Astrocyte (in vitro differentiated cells and primary cell): ENCODE data around the gene ZBTB1. TPM values are rescaled to one million over a fixed set of nuclear protein-coding genes. Genes with fewer than 3 reads are reported as not detected.
"Not testable (repeated sequence)": the region's sequence is repeated elsewhere in the genome, so short reads cannot be mapped to it uniquely, and the experiment has no call there.

Experiments used
- DNase-seq: peaks from one replicate; pipeline ENCODE4 v3.0.0-alpha.2; 2010; ENCODE audit warnings: low read depth
- FAIRE-seq: peaks from 2 replicates; lab custom pipeline; 2011; peaks lifted over from hg19 to GRCh38; lab: Jason Lieb, UNC
- H2AFZ ChIP-seq: 2 replicates; pipeline ENCODE4 v1.6.0; 2012; ENCODE audit warnings: low read depth, low read length, inconsistent platforms
- H3K27ac ChIP-seq: 2 replicates; pipeline ENCODE4 v1.5.1; 2011; ENCODE audit warnings: low read depth, low read length, inconsistent platforms
- H3K27me3 ChIP-seq: 2 replicates; pipeline ENCODE4 v1.6.0; 2011; ENCODE audit warnings: low read length, inconsistent platforms; ENCODE audit not compliant: insufficient read depth
- H3K36me3 ChIP-seq: 2 replicates; pipeline ENCODE4 v1.5.1; 2011; ENCODE audit warnings: low read length, inconsistent platforms; ENCODE audit not compliant: insufficient read depth
- H3K4me1 ChIP-seq: 2 replicates; pipeline ENCODE4 v1.5.1; 2011; ENCODE audit warnings: low read length, inconsistent platforms; ENCODE audit not compliant: insufficient read depth
- H3K4me2 ChIP-seq: 2 replicates; pipeline ENCODE4 v1.6.0; 2012; ENCODE audit warnings: low read length, inconsistent platforms
- H3K4me3 ChIP-seq: 2 replicates; pipeline ENCODE4 v1.5.1; 2011; ENCODE audit warnings: low read depth, mild to moderate bottlenecking, low read length, inconsistent platforms; ENCODE audit not compliant: insufficient read depth
- H3K79me2 ChIP-seq: 2 replicates; pipeline ENCODE4 v1.6.0; 2012; ENCODE audit warnings: mild to moderate bottlenecking, low read length, inconsistent platforms; ENCODE audit not compliant: insufficient read depth
- H3K9ac ChIP-seq: 2 replicates; pipeline ENCODE4 v1.6.0; 2012; ENCODE audit warnings: mild to moderate bottlenecking, low read length, inconsistent platforms
- H3K9me3 ChIP-seq: 2 replicates; pipeline ENCODE4 v1.5.1; 2012; ENCODE audit warnings: low read depth, mild to moderate bottlenecking, low read length, inconsistent platforms; ENCODE audit not compliant: insufficient read depth
- H4K20me1 ChIP-seq: 2 replicates; pipeline ENCODE4 v1.6.0; 2012; ENCODE audit warnings: low read length, inconsistent platforms; ENCODE audit not compliant: insufficient read depth
- H3K27ac Mint-ChIP-seq: one replicate; pipeline ENCODE4 v1.8.0; 2021; ENCODE audit warnings: mild to moderate bottlenecking, mixed read lengths; ENCODE audit not compliant: unreplicated experiment
- H3K27me3 Mint-ChIP-seq: one replicate; pipeline ENCODE4 v1.8.0; 2021; ENCODE audit warnings: low read depth, mixed read lengths; ENCODE audit not compliant: unreplicated experiment
- H3K36me3 Mint-ChIP-seq: one replicate; pipeline ENCODE4 v1.8.0; 2021; ENCODE audit warnings: low read depth, mixed read lengths; ENCODE audit not compliant: unreplicated experiment
- H3K4me1 Mint-ChIP-seq: one replicate; pipeline ENCODE4 v1.8.0; 2021; ENCODE audit warnings: low read depth, mixed read lengths; ENCODE audit not compliant: unreplicated experiment
- H3K4me3 Mint-ChIP-seq: one replicate; pipeline ENCODE4 v1.8.0; 2021; ENCODE audit warnings: mild to moderate bottlenecking, moderate library complexity, mixed read lengths; ENCODE audit not compliant: unreplicated experiment
- H3K9me3 Mint-ChIP-seq: one replicate; pipeline ENCODE4 v1.8.0; 2021; ENCODE audit warnings: mild to moderate bottlenecking, mixed read lengths; ENCODE audit not compliant: unreplicated experiment
- EZH2 ChIP-seq: IDR thresholded peaks from 2 replicates; pipeline ENCODE4 v1.6.1; 2012; ENCODE audit warnings: mild to moderate bottlenecking, low read length, inconsistent platforms; ENCODE audit not compliant: insufficient read depth
- total RNA-seq: library from RNA; stranded (reverse); gene quantifications from 2 replicates; pipeline ENCODE4 v1.2.1, GENCODE V29; 2021
- TF ChIP-seq, protein P1 (sequence below): IDR thresholded peaks from 2 replicates; pipeline ENCODE4 v1.5.1; 2011; ENCODE audit warnings: low read depth, mild to moderate bottlenecking, inconsistent platforms, low read length, moderate library complexity; ENCODE audit not compliant: insufficient read depth

ZBTB1 gene
- total RNA-seq, 1 donor from 2014 or later = 43.0 TPM

DNA sequence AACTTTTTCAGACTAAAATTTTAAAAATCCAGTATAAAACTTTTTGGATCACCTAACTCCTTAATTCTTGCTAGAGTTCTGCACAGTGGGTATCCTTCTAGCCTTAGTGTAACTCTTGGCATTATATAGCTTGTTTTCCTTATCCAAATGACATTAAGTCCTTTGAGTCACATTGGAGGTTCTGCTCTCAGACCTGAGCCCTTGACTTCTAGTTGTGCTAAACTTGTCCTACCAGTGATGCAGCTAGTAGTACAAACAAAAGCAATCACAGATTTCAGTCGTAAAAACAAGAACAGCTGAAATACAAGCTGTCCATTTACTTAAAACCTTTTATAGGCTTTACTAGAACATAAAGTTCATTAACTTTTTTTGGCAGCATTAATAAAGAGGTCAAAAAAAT is 10.5 kb downstream of the ZBTB1 start:
- peaks cover 2% of the 10 kb centered on the region for H3K36me3 Mint-ChIP-seq
- H3K27me3 ChIP-seq = no peaks in the 10 kb centered on the region
- FAIRE-seq (no peak), DNase-seq (no peak)
- H2AFZ ChIP-seq = no peak overlapping the region
- H3K9me3 ChIP-seq = no peaks in the 10 kb centered on the region
- no peak overlapping the region for H3K9ac ChIP-seq
- no peak overlapping the region for H3K4me2 ChIP-seq
- no peak overlapping the region for H3K4me3 ChIP-seq
- H3K4me1 Mint-ChIP-seq = peaks cover 22% of the 10 kb centered on the region
- H3K27me3 Mint-ChIP-seq = no peaks in the 10 kb centered on the region
- no peak for TF ChIP-seq EZH2
- TF ChIP-seq, protein P1, sequence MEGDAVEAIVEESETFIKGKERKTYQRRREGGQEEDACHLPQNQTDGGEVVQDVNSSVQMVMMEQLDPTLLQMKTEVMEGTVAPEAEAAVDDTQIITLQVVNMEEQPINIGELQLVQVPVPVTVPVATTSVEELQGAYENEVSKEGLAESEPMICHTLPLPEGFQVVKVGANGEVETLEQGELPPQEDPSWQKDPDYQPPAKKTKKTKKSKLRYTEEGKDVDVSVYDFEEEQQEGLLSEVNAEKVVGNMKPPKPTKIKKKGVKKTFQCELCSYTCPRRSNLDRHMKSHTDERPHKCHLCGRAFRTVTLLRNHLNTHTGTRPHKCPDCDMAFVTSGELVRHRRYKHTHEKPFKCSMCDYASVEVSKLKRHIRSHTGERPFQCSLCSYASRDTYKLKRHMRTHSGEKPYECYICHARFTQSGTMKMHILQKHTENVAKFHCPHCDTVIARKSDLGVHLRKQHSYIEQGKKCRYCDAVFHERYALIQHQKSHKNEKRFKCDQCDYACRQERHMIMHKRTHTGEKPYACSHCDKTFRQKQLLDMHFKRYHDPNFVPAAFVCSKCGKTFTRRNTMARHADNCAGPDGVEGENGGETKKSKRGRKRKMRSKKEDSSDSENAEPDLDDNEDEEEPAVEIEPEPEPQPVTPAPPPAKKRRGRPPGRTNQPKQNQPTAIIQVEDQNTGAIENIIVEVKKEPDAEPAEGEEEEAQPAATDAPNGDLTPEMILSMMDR = no peak
- peaks cover 5% of the 10 kb centered on the region for H3K36me3 ChIP-seq
- H3K4me1 ChIP-seq = no peaks in the 10 kb centered on the region
- H3K4me3 Mint-ChIP-seq = no peak overlapping the region
- H3K27ac ChIP-seq = no peak overlapping the region
- peaks cover 98% of the 10 kb centered on the region for H3K79me2 ChIP-seq
- peaks cover 89% of the 10 kb centered on the region for H4K20me1 ChIP-seq
- H3K9me3 Mint-ChIP-seq = no peaks in the 10 kb centered on the region
- H3K27ac Mint-ChIP-seq = no peak overlapping the region

DNA sequence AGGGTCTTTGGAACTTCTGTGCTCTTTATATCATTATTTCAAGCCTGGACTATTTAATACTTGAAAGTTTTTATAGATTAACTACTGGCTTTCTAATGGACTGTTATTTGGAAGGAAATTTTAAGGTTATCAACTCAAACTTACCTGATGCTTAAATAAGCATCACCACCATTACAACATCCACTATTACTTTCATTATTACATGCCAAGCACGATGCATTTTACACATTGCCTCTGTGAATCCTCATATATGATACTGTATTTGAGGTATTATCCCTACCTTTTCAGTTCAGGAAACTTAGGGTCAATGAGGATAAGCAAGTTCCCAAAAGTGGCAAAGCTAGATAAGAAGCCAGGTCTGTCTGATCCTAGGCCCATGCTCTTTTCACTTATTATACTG is 12.4 kb downstream of the ZBTB1 start:
- Histone ChIP-seq H3K4me1 (no peaks in the 10 kb centered on the region), H3K27ac (no peak overlapping the region), H3K9ac (no peak overlapping the region), H3K79me2 (peaks cover 98% of the 10 kb centered on the region), H3K4me2 (no peak overlapping the region), H3K4me3 (no peak overlapping the region), H4K20me1 (peaks cover 90% of the 10 kb centered on the region), H3K27me3 (no peaks in the 10 kb centered on the region), H2AFZ (no peak overlapping the region), H3K9me3 (no peaks in the 10 kb centered on the region), H3K36me3 (peaks cover 6% of the 10 kb centered on the region)
- no peaks in the 10 kb centered on the region for H3K9me3 Mint-ChIP-seq
- H3K4me1 Mint-ChIP-seq = peaks cover 7% of the 10 kb centered on the region
- H3K27ac Mint-ChIP-seq = no peak overlapping the region
- no peak overlapping the region for H3K4me3 Mint-ChIP-seq
- DNase-seq (no peak), FAIRE-seq (no peak)
- H3K27me3 Mint-ChIP-seq = no peaks in the 10 kb centered on the region
- TF ChIP-seq EZH2 = no peak
- TF ChIP-seq, protein P1 = no peak
- H3K36me3 Mint-ChIP-seq = peaks cover 2% of the 10 kb centered on the region

DNA sequence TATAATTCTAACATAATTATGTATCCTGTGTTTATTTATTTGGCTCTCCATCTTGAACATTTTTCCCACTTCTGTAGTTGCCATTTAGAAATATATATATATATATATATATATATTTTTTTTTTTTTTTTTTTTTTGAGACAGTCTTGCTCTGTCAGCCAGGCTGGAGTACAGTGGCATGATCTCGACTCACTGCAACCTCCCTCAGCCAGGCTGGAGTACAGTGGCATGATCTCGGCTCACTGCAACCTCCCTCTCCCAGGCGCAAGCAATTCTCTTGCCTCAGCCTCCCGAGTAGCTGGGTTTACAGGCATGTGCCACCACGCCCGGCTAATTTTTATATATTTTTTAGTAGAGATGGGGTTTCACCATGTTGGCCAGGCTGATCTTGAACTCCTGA is 13.1 kb downstream of the ZBTB1 start:
- not testable (repeated sequence) for H3K9me3 Mint-ChIP-seq, H3K4me3 ChIP-seq, H3K27ac ChIP-seq, H3K27me3 ChIP-seq, H3K9me3 ChIP-seq, H3K4me3 Mint-ChIP-seq, H2AFZ ChIP-seq, H3K36me3 Mint-ChIP-seq, H3K4me1 ChIP-seq, DNase-seq, H3K4me1 Mint-ChIP-seq, H3K9ac ChIP-seq, H3K27ac Mint-ChIP-seq, FAIRE-seq, H3K4me2 ChIP-seq, H3K27me3 Mint-ChIP-seq
- Histone ChIP-seq H3K79me2 (peaks cover 98% of the 10 kb centered on the region), H3K36me3 (peaks cover 12% of the 10 kb centered on the region), H4K20me1 (peaks cover 90% of the 10 kb centered on the region)
